HPDE6-E6E7 (cell line): ENCODE results near the gene ATP1B3.
"Not testable (repeated sequence)": the region's sequence is repeated elsewhere in the genome, so short reads cannot be mapped to it uniquely, and the experiment has no call there.

Experiments used
- DNase-seq: peaks from one replicate; pipeline ENCODE4 v3.0.0; 2011; ENCODE audit warnings: missing footprints; ENCODE audit errors: extremely low spot score

The ATP1B3 gene

GRCh38 chr3:141945726-141946485 lies 69.5 kb downstream of the ATP1B3 start:
- no peak for DNase-seq

DNA sequence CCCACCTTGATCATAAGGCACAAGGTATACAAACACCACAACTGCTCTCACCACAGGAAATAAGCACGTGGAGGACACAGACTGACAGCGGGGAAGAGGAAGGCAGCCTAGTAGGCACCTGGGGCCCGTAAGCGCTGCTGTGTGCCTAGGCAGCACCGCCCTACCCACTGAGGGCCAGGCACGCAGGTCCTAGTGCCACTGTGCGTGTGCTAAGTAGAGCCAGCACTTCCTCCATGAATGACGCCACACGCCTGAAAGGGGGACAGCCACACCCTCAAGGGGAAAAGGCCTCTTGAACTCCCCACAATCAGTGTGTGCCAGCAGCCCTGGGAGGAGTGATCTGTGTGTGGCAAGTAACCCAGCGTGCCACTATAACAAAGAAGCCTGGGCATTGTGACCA lies 73.0 kb downstream of the ATP1B3 start:
- DNase-seq: no peak

DNA sequence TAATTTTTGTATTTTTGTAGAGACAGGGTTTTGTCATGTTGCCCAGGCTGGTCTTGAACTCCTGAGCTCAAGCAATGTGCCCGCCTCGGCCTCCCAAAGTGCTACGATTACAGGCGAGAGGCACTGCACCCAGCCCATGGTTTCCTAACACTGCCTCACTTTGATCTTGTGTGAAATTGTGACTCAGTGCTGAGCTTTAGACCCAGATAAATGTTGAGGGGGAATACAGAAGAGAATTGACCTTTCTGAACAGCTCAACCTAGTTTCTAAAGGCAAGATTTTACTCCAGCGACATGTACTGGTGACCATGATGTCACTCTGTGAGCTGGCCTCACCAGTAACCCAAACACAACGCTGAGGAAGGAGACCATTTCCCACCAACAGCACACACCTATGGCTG lies 73.5 kb downstream of the ATP1B3 start:
- no peak for DNase-seq

DNA sequence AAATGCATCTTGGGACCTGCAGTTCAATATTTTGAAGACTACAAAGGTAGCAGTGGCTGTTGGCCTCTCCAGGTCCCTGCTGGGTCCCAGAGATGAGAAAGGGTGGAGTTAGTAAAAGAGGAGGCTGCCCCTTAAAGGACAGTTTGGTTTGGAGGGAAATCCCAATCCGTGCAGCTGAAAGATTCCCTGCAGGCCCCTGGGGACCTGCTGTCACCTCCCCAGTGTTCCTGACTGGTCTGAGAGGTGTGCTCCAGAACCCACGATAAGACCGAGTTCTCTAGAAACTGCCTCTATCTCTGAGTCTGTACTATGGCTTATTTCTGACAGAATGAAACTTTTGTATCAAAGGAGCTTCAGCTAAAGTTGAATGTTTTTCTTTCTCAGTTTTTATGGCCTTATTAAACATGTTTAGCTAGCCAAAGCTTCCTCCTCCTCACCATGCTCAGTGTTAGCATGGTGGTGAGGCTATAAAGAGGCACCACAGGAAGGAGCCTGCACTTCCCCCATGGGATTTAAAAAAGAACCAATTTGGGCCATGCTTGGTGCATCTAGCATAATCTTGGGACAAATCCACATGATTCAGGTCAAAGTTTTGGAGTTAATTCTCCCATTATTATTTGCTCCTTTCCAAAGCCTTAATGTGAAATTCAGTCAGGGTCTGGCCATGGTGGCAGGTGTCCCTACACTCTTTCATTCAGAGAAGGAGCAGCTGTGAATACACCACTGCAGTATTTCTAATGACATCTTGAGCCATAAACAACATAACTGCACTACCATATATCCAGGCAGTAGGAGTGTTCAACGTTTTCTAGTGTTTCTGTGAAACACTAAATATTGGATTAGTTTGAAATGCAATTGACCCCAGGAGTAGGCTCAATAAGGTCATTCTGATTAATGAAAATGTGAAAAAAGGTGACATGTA lies 74.4 kb downstream of the ATP1B3 start:
- DNase-seq: no peak

DNA sequence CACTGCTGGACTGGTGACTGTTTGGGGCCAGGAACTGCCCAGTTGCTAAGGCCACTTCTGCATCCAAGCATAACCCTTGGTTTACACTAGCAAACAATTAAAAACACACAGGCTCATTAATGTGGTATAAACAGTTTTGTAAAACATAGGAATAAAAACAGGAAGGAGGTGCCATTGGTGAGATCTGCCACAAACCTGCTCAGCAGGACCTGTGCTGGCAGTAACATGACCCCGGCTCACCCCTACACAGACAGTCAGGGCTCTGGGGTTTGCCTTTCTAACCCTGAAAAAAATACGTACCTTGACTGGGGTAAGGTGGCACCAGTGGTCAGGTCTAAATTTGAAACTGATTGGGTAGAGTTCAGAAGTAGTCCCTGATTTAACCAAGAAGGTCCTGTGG lies 76.2 kb downstream of the ATP1B3 start:
- no peak for DNase-seq

- DNase-seq: no peak
Observed at GRCh38 chr3:141955175-141955574, 78.7 kb downstream of the ATP1B3 start.

DNA sequence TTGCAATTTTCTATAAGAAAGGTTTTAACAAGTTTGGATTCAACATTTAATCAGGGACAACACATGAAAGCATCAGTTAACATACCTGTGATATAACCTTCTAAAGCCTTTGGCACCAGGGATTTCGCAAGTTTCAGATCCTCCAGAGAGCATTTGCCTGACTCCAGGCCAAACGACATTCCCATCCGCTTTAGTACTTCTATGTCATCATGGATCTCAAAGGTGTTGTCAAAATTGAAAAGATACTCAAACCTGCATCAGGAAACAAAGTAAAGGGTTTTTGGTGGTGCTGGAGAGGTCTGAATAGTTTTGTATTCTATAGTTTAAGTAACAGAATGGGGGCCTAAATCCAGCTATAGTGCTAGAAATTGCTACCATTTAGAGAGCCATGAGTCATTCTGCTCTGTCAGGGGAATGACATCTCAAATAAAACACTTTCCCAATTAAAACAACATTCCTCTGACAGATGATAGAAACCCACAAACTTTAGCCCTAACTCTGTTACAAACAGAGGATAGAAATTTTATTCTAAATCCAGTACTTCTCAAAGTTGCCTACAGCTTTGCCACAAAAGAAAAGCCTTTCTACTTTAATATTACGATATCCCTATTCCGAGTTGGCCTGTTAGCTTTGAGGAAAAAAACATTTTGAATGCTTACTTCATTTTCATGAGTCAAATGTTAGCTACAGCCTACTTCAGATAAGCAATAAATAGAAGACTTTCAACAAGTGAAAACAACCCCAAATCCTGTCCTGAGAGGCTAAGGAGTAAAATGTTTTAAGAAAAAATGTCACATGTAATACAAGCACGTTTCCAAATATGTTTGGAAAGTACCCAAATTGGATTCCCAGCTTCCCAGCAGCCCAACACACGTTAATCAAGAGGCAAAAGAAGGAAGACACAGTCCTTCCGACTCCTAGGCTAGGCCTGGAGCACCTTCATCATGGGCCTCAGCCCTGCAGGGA lies 83.4 kb downstream of the ATP1B3 start:
- peak; percentile 35 for DNase-seq

GRCh38 chr3:141960731-141961130 lies 84.3 kb downstream of the ATP1B3 start:
- no peak for DNase-seq

DNA sequence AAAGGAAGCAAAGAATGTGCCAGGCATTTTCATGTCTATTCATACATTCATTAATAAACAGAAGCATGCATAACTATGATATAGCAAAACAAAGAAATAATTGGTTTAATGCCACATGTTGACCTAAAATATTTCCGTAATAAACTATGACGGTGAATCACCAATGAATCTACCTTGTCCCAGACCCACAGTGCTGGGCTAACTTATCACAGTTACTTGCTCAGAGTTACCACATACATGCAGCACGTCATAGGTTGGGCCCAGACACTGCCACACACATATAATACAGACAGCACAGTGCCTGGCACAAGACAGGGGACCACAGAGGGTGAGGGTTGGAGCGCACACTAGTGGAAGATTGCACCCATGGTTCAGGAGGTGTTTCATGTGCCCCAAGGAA lies 86.9 kb downstream of the ATP1B3 start:
- DNase-seq: no peak

DNA sequence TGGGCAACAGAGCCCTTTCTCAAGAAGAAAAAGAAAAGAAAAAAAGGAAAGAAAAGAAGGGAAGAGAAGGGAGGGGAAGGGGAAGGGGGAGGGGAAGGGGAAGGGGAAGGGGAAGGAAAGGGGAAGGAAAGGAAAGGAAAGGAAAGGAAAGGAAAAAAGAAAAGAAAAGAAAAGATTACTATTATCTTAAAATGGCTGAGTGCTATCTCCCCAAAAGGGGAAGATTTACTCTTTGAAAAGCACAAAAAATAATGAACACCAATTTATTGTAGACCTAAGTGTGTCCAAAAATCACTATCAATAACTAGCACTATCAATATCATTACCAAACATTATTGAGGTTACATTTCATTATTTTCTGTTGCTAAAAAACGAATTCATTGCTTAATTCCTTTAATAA lies 89.0 kb downstream of the ATP1B3 start:
- no peak for DNase-seq

GRCh38 chr3:141969711-141970110 lies 93.3 kb downstream of the ATP1B3 start:
- DNase-seq: no peak

DNA sequence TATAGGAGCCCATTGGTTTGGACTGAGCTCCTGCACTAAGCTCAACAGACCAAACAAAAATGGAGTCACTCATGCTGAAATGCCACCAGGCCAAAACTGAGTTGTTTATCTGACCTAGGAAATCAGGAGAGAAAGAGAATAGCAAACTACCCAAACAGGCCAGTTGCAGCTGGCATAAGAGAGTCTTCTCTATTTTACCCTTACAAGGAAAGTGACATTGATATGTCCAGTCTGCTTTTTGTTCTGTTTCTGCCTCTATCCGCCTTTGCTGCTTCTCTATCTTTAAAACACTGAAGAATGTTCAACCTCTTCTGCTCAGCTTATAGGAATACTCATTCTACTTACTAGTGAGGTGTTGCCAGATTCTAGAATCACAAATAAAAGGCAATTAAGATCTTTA lies 95.1 kb downstream of the ATP1B3 start:
- no peak for DNase-seq

DNA sequence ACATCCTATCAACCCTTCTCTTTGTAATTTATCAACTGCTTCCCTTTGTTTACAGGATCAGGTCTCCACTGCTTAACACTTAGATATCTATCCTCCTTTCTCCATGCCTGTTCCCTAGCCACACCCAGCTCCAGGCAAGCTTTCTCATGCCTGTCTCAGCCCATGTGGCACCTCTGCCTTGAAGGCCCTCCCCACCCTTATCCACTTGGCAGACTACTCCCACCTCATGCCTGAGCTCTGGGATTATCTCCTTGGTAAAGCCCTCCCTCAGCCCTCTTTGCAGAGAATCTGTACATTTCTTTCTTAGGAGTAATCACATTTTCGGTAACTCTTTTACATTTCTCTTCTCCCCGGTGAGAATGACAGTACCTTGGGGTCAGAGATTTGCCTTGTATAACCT lies 96.0 kb downstream of the ATP1B3 start:
- peak; percentile 19 for DNase-seq

DNA sequence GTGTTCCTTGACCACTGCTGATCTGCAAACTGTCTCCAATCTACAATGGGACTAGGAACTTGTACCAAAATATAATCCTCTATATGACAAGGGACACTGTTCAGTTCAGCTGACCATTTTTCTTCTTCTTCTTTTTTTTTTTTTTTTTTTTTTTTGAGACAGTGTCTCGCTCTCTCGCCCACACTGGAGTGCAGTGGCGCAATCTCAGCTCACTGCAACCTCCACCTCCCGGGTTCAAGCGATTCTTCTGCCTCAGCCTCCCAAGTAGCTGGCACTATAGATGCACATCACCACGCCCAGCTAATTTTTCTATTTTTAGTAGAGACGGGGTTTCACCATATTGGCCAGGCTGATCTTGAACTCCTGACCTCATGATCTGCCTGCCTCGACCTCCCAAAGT lies 98.3 kb downstream of the ATP1B3 start:
- not testable (repeated sequence) for DNase-seq
